Endothelial cell of umbilical vein (primary cell): ENCODE results near the gene ACER1.

ENCODE experiments used
- EZH2 ChIP-seq: IDR thresholded peaks from 2 replicates; pipeline ENCODE4 v1.6.1; 2012; ENCODE audit warnings: borderline replicate concordance, low read depth, mild to moderate bottlenecking, moderate library complexity, low read length, inconsistent platforms; ENCODE audit not compliant: severe bottlenecking
- FOS ChIP-seq: IDR thresholded peaks from 2 replicates; pipeline ENCODE4 v1.6.1; 2011; ENCODE audit warnings: mild to moderate bottlenecking, low read length, moderate library complexity, borderline replicate concordance; ENCODE audit not compliant: insufficient read depth
- GATA2 ChIP-seq: IDR thresholded peaks from 2 replicates; pipeline ENCODE4 v1.7.0; 2011; ENCODE audit warnings: low read depth, mild to moderate bottlenecking, moderate library complexity, mixed read lengths, low read length; ENCODE audit not compliant: insufficient read length, insufficient read depth
- JUN ChIP-seq: IDR thresholded peaks from 2 replicates; pipeline ENCODE4 v1.6.1; 2011; ENCODE audit warnings: borderline replicate concordance, low read depth; ENCODE audit not compliant: insufficient read length, insufficient read depth
- MYC ChIP-seq: IDR thresholded peaks from one replicate; pipeline ENCODE4 v1.6.1; 2011; ENCODE audit warnings: mild to moderate bottlenecking, low read depth, low read length
- POLR2A ChIP-seq: IDR thresholded peaks from 2 replicates; pipeline ENCODE4 v1.6.1; 2012; ENCODE audit warnings: low read depth, mild to moderate bottlenecking, control low read depth, low read length
- POLR2AphosphoS5 ChIP-seq: IDR thresholded peaks from 2 replicates; pipeline ENCODE4 v1.6.1; 2012; ENCODE audit warnings: low read depth, mild to moderate bottlenecking, control low read depth, low read length, moderate library complexity; ENCODE audit not compliant: insufficient read depth
- TF ChIP-seq, protein P1 (sequence below), 2 donors: IDR thresholded peaks; 1 replicate in 1 of 2; 2 replicates in 1 of 2; pipeline ENCODE4 v1.5.1; 2011; ENCODE audit warnings: low read length in 2 of 2, mild to moderate bottlenecking in 2 of 2, moderate library complexity in 2 of 2, control low read depth in 1 of 2, inconsistent platforms in 1 of 2, low read depth in 1 of 2; ENCODE audit not compliant: insufficient read depth in 1 of 2; ENCODE audit errors: extremely low read depth in 1 of 2
- TF ChIP-seq, protein P2 (sequence below): IDR thresholded peaks from 2 replicates; pipeline ENCODE4 v1.6.1; 2011; ENCODE audit not compliant: insufficient read depth, insufficient read length

DNA sequence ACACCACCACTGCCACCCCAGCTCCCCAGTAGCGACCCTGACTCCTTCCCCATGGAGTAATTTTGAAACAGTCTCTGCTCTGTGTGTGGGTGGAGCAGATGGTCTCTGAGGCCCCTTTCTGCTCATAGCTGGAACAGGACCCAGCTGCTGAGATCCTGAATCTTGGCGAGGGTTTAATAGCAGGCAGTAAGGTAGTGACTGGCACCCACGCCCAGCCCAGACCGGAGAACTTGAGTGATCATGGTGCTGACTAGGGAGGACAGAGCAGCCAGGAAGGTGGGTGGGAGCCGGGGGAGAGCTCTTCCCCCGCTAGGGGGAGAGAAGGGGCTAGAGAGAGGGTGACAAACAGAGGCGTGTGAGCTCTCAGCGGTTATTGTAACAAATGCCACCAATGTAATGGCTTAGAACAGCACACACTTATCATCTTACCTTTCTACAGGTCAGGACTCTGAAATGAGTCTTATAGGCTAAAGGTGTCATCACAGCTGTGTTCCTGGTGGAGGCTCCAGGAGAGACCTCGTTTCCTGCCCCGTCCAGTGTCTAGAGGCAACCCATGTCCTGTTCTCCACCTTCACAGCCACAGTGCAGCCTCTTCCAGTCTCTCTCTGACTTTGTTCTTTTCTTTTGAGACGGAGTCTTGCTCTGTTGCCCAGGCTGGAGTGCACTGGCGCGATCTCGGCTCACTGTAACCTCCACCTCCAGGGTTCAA, 7.2 kb upstream of the ACER1 start:
- TF ChIP-seq, protein P1, sequence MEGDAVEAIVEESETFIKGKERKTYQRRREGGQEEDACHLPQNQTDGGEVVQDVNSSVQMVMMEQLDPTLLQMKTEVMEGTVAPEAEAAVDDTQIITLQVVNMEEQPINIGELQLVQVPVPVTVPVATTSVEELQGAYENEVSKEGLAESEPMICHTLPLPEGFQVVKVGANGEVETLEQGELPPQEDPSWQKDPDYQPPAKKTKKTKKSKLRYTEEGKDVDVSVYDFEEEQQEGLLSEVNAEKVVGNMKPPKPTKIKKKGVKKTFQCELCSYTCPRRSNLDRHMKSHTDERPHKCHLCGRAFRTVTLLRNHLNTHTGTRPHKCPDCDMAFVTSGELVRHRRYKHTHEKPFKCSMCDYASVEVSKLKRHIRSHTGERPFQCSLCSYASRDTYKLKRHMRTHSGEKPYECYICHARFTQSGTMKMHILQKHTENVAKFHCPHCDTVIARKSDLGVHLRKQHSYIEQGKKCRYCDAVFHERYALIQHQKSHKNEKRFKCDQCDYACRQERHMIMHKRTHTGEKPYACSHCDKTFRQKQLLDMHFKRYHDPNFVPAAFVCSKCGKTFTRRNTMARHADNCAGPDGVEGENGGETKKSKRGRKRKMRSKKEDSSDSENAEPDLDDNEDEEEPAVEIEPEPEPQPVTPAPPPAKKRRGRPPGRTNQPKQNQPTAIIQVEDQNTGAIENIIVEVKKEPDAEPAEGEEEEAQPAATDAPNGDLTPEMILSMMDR (IDR thresholded peaks at IDR 0.05; ENCODE audit: extremely low read depth in 1 of 2, insufficient read depth in 1 of 2, low read depth in 1 of 2, low read length in 2 of 2), result no peak
- TF ChIP-seq, protein P2, sequence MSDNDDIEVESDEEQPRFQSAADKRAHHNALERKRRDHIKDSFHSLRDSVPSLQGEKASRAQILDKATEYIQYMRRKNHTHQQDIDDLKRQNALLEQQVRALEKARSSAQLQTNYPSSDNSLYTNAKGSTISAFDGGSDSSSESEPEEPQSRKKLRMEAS, result no peak
- no peak for TF ChIP-seq POLR2AphosphoS5
- no peak for TF ChIP-seq EZH2
- no peak for TF ChIP-seq FOS
- no peak for TF ChIP-seq GATA2
- TF ChIP-seq POLR2A, result no peak
- no peak for TF ChIP-seq JUN
- TF ChIP-seq MYC, result no peak
